A549 (cell line): ENCODE data around the gene GID4.

ENCODE experiments used
- CBX2 ChIP-seq: fragments of 200-600 bp; sonication (generic); IDR thresholded peaks from 2 replicates; pipeline ENCODE4 v1.6.1; 2016; ENCODE audit warnings: low read depth, mild to moderate bottlenecking, borderline replicate concordance
- CHD4 ChIP-seq: fragments of 200-600 bp; sonication (generic); IDR thresholded peaks from 2 replicates; pipeline ENCODE4 v1.6.1; 2016; ENCODE audit warnings: antibody characterized with exemption, mild to moderate bottlenecking, borderline replicate concordance
- EHF ChIP-seq: fragments of 250-450 bp; sonication (Bioruptor Pico); IDR thresholded peaks from 2 replicates; pipeline ENCODE4 v1.5.0; 2020; ENCODE audit warnings: mild to moderate bottlenecking
- EHMT2 ChIP-seq: fragments of 200-600 bp; sonication (generic); IDR thresholded peaks from 2 replicates; pipeline ENCODE4 v1.6.1; 2016; ENCODE audit warnings: antibody characterized with exemption, low read depth, mild to moderate bottlenecking, moderate library complexity
- KDM1A ChIP-seq: fragments of 200-600 bp; sonication (generic); IDR thresholded peaks from 2 replicates; pipeline ENCODE4 v1.6.1; 2016; ENCODE audit warnings: low read depth, mild to moderate bottlenecking
- NFE2L2 ChIP-seq: fragments of 150-350 bp; conservative IDR thresholded peaks from 2 replicates; pipeline ENCODE4 v1.6.1; 2014; ENCODE audit warnings: low read length
- NPAS2 ChIP-seq: fragments of 250-450 bp; sonication (Bioruptor Pico); IDR thresholded peaks from 2 replicates; pipeline ENCODE4 v1.8.0; 2022; ENCODE audit warnings: mild to moderate bottlenecking, moderate library complexity, borderline replicate concordance
- POLR2A ChIP-seq: IDR thresholded peaks from 2 replicates; pipeline ENCODE4 v1.6.1; 2012; ENCODE audit warnings: mild to moderate bottlenecking, low read length
- POLR2AphosphoS2 ChIP-seq: conservative IDR thresholded peaks from 2 replicates; pipeline ENCODE4 v1.6.1; 2012; ENCODE audit warnings: low read length, improper control_type of control experiment, inconsistent platforms
- RNF2 ChIP-seq: fragments of 200-600 bp; sonication (generic); IDR thresholded peaks from 2 replicates; pipeline ENCODE4 v1.6.1; 2016; ENCODE audit warnings: low read depth, mild to moderate bottlenecking, antibody characterized with exemption, moderate library complexity, borderline replicate concordance
- ZFP36 ChIP-seq: fragments of 450-650 bp; IDR thresholded peaks from 2 replicates; pipeline ENCODE4 v1.6.1; 2014; ENCODE audit warnings: borderline replicate concordance; ENCODE audit not compliant: partially characterized antibody
- TF ChIP-seq, protein P1 (sequence below): fragments of >200 bp; sonication (Bioruptor Twin); formaldehyde crosslinking; IDR thresholded peaks from 3 replicates; pipeline ENCODE4 v1.5.1; 2016
- TF ChIP-seq, protein P2 (sequence below): fragments of 200-600 bp; sonication (generic); IDR thresholded peaks from 2 replicates; pipeline ENCODE4 v1.6.1; 2016; ENCODE audit warnings: antibody characterized with exemption, mild to moderate bottlenecking, moderate library complexity

DNA sequence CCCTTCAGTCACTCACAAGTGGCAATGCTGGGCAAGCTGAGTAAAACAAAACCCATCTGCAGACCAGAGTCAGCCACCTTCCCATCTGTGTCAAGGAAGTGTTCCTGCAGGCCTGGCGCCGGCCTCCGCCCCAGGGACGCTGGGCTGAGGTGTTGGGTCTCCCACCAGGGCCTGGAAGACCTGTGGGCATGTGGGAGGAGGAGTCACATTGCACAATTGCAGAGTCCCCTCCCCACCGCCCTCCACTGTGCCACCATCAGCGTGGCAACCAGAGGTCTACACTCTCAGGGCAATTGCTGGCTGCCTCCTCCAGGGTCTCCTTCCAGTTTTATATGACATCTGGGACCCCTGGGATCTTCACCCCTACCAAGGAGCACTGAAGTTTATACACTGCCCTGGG is 66.4 kb downstream of the GID4 start:
- TF ChIP-seq, protein P1, sequence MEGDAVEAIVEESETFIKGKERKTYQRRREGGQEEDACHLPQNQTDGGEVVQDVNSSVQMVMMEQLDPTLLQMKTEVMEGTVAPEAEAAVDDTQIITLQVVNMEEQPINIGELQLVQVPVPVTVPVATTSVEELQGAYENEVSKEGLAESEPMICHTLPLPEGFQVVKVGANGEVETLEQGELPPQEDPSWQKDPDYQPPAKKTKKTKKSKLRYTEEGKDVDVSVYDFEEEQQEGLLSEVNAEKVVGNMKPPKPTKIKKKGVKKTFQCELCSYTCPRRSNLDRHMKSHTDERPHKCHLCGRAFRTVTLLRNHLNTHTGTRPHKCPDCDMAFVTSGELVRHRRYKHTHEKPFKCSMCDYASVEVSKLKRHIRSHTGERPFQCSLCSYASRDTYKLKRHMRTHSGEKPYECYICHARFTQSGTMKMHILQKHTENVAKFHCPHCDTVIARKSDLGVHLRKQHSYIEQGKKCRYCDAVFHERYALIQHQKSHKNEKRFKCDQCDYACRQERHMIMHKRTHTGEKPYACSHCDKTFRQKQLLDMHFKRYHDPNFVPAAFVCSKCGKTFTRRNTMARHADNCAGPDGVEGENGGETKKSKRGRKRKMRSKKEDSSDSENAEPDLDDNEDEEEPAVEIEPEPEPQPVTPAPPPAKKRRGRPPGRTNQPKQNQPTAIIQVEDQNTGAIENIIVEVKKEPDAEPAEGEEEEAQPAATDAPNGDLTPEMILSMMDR, result no peak
- no peak for TF ChIP-seq POLR2A
- TF ChIP-seq CHD4, result no peak
- TF ChIP-seq EHMT2, result no peak
- TF ChIP-seq POLR2AphosphoS2, result no peak
- TF ChIP-seq NFE2L2, result no peak
- TF ChIP-seq, protein P2, sequence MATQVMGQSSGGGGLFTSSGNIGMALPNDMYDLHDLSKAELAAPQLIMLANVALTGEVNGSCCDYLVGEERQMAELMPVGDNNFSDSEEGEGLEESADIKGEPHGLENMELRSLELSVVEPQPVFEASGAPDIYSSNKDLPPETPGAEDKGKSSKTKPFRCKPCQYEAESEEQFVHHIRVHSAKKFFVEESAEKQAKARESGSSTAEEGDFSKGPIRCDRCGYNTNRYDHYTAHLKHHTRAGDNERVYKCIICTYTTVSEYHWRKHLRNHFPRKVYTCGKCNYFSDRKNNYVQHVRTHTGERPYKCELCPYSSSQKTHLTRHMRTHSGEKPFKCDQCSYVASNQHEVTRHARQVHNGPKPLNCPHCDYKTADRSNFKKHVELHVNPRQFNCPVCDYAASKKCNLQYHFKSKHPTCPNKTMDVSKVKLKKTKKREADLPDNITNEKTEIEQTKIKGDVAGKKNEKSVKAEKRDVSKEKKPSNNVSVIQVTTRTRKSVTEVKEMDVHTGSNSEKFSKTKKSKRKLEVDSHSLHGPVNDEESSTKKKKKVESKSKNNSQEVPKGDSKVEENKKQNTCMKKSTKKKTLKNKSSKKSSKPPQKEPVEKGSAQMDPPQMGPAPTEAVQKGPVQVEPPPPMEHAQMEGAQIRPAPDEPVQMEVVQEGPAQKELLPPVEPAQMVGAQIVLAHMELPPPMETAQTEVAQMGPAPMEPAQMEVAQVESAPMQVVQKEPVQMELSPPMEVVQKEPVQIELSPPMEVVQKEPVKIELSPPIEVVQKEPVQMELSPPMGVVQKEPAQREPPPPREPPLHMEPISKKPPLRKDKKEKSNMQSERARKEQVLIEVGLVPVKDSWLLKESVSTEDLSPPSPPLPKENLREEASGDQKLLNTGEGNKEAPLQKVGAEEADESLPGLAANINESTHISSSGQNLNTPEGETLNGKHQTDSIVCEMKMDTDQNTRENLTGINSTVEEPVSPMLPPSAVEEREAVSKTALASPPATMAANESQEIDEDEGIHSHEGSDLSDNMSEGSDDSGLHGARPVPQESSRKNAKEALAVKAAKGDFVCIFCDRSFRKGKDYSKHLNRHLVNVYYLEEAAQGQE, result no peak
- no peak for TF ChIP-seq ZFP36
- TF ChIP-seq KDM1A, result no peak
- TF ChIP-seq CBX2, result no peak
- TF ChIP-seq NPAS2 (CRISPR knock-in tag), result no peak
- TF ChIP-seq RNF2, result no peak
- TF ChIP-seq EHF, result no peak
